ENCODE measurements around the gene MAP3K4.

The MAP3K4 gene

DNA sequence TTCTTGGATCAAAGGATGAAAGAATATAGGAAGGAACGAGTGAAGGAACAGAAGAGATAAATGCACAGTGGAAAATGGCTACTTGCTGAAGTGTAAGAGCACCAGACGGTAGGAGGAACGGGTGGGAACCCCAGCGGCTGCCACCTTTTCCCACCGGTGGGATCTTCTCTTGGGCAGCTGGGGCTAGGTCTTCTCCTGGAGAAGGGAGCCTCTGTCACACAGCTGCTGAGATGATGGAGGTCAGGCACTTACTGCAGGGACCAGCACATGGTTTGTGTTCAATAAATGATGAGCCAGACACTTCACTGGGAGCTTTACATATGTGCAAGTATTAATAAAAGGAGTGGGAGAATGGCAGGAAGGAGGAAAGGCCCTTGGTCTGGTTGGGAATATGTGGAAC is 158.6 kb downstream of the MAP3K4 start:
- DNase-seq (ENCODE audit: low read depth) = no peak

GRCh38 chr6:161150566-161150965 is 159.0 kb downstream of the MAP3K4 start:
- no peak for DNase-seq (ENCODE audit: low read depth)

DNA sequence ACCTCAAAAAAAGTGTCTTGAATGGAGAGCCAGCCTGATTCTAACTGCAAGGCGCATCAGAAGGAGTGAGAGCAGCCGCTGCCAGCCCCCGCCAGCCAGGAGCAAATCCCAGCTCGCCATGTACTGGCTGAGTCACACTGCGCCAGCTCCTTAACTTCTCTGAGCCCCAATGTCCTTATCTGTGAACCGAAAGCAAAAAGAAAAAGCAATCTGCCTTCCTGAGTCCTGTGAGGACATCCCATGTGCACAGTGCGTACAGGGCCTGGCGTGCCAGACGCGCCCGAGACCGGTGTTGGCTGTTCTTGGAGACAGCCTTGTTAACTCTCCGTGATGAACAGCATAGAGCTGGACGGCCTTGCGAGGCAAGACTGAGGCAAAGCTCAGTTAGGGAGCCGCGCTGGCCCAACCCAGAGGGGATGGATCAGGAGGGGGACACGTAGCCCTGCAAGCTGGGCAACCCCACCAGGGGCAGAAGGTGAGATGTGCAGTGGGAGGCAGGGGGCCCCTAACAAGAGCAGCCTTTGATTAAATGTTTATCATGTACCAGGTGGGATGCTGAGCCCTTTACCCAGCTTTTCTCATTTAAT is 159.6 kb downstream of the MAP3K4 start:
- DNase-seq (ENCODE audit: low read depth) = no peak

- no peak for DNase-seq (ENCODE audit: low read depth)
Measured at GRCh38 chr6:161151660-161152526, 160.3 kb downstream of the MAP3K4 start.

GRCh38 chr6:161152527-161152862 is 160.9 kb downstream of the MAP3K4 start:
- DNase-seq (ENCODE audit: low read depth) = no peak

- no peak for DNase-seq (ENCODE audit: low read depth)
Measured at GRCh38 chr6:161152907-161153662, 161.5 kb downstream of the MAP3K4 start.

- DNase-seq (ENCODE audit: low read depth) = no peak
Measured at GRCh38 chr6:161153725-161154124, 162.2 kb downstream of the MAP3K4 start.

- DNase-seq (ENCODE audit: low read depth) = no peak
Measured at GRCh38 chr6:161154796-161155335, 163.3 kb downstream of the MAP3K4 start.

GRCh38 chr6:161161121-161161520 is 169.6 kb downstream of the MAP3K4 start:
- DNase-seq (ENCODE audit: low read depth) = no peak

GRCh38 chr6:161161889-161162624 is 170.5 kb downstream of the MAP3K4 start:
- DNase-seq (ENCODE audit: low read depth) = no peak

DNA sequence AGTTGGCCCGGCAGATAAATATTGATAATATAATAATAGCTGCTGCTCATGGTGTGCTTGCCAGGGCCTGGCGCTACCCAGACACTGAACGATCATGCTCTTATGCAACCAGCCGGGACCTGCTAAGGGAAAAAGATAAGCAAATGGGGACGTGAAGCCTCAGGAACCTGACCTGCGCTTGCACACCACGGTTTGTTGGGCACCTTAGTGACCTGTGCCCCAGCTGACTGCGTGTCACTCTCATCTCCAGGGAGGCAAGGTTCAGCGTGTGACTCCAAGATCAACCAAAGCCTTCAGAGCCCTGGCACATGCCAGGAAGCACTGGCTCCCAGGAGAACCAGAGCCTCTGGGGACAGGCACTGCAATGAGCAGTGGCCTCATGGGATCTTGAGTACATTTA is 171.2 kb downstream of the MAP3K4 start:
- DNase-seq (ENCODE audit: low read depth) = no peak

- no peak for DNase-seq (ENCODE audit: low read depth)
Measured at GRCh38 chr6:161163466-161164181, 172.1 kb downstream of the MAP3K4 start.

- DNase-seq (ENCODE audit: low read depth) = no peak
Measured at GRCh38 chr6:161164182-161164625, 172.6 kb downstream of the MAP3K4 start.

DNA sequence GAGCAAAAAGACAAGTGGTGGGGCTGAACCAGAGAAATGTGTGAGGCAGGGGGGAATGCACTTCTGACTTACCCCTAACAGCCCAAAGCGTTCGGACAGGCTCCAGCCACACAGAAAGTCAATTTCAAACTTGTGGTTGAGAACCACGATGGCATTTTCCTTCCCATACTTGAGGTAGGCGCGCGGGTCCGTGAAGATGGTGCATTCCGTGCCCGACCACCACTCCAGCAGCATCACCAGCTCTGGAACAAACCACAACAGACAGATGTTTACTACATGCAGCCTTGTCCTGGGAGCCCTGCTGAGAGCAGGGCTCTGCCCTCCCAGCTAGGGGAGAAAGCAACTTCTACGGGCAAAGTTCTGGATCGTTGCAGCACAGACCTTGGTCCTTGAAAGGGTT is 174.6 kb downstream of the MAP3K4 start:
- no peak for DNase-seq (ENCODE audit: low read depth)

- DNase-seq (ENCODE audit: low read depth) = no peak
Measured at GRCh38 chr6:161166677-161167076, 175.1 kb downstream of the MAP3K4 start.

All from activated T-cell treated with anti-CD3 and anti-CD28 coated beads for 1 hour (primary cell).